ENCODE measurements around the gene SSC4D. TPM values are rescaled to one million over a fixed set of nuclear protein-coding genes. Genes with fewer than 3 reads are reported as not detected.
"Not testable (repeated sequence)": the region's sequence is repeated elsewhere in the genome, so short reads cannot be mapped to it uniquely, and the experiment has no call there.

Gene SSC4D
- total RNA-seq, 4 donors from 2014 or later, result 2.1 to 14.6 (median 3.4) TPM

GRCh38 chr7:76423666-76424412 is 14.3 kb upstream of the SSC4D start:
- no peak for DNase-seq (ENCODE audit: low spot score)
- TF ChIP-seq CTCF (IDR thresholded peaks at IDR 0.05), result no peak
- no peak for ATAC-seq (ENCODE audit: low FRiP score)

GRCh38 chr7:76421097-76421496 is 11.6 kb upstream of the SSC4D start:
- peak; percentile 26 for ATAC-seq (ENCODE audit: low FRiP score)
- not testable (repeated sequence) for DNase-seq (ENCODE audit: low spot score)

- ATAC-seq (ENCODE audit: low FRiP score), result not testable (repeated sequence)
These were observed 8.3 kb upstream of the SSC4D start for GRCh38 chr7:76417654-76418310.

GRCh38 chr7:76412249-76412648 is 2.8 kb upstream of the SSC4D start:
- DNase-seq (ENCODE audit: low spot score), result no peak
- no peak for ATAC-seq (ENCODE audit: low FRiP score)
- TF ChIP-seq CTCF (IDR thresholded peaks at IDR 0.05), result no peak

More at GRCh38 chr7:76417654-76418310, 8.3 kb upstream of the SSC4D start:
- not testable (repeated sequence) for DNase-seq (ENCODE audit: low spot score)

GRCh38 chr7:76411626-76412025 is 2.1 kb upstream of the SSC4D start:
- DNase-seq (ENCODE audit: low spot score) (no peak), ATAC-seq (ENCODE audit: low FRiP score) (no peak)
- TF ChIP-seq CTCF (IDR thresholded peaks at IDR 0.05), result no peak

GRCh38 chr7:76408121-76408560 is 1.4 kb downstream of the SSC4D start:
- TF ChIP-seq CTCF (IDR thresholded peaks at IDR 0.05), result no peak
- no peak for DNase-seq (ENCODE audit: low spot score)
- no peak for ATAC-seq (ENCODE audit: low FRiP score)

- no peak for ATAC-seq (ENCODE audit: low FRiP score)
- no peak for TF ChIP-seq CTCF (IDR thresholded peaks at IDR 0.05)
- no peak for DNase-seq (ENCODE audit: low spot score)
These were observed 1.8 kb downstream of the SSC4D start for GRCh38 chr7:76407718-76408117.

GRCh38 chr7:76405738-76406137 is 3.8 kb downstream of the SSC4D start:
- no peak for ATAC-seq (ENCODE audit: low FRiP score)
- no peak for TF ChIP-seq CTCF (IDR thresholded peaks at IDR 0.05)
- DNase-seq (ENCODE audit: low spot score), result no peak
